Endothelial cell of umbilical vein (primary cell): ENCODE measurements around the gene PPP4R1. TPM values are rescaled to one million over a fixed set of nuclear protein-coding genes. Genes with fewer than 3 reads are reported as not detected.

Experiments
- BruUV-seq: library from RNA; stranded (reverse); fragments of 400-500 nt; replicated peaks from 2 replicates; lab custom pipeline; 2021; lab: Mats Ljungman, UMichigan
- CTCF ChIA-PET: fragments of 300-600, 350-600 bp; sonication (Branson Sonifier 250); formaldehyde crosslinking; loops from one replicate; lab custom pipeline; 2021; ENCODE audit warnings: antibody characterized with exemption, inconsistent platforms; lab: Charles Lee
- POLR2A ChIA-PET: fragments of 300-600, 350-600 bp; sonication (Branson Sonifier 250); formaldehyde crosslinking; loops from one replicate; lab custom pipeline; 2021; ENCODE audit warnings: antibody characterized with exemption, inconsistent platforms; lab: Charles Lee
- DNase-seq: peaks from one replicate; pipeline ENCODE4 v3.0.0-alpha.2; 2011; ENCODE audit warnings: low read depth, low spot score
- FAIRE-seq: peaks from 2 replicates; lab custom pipeline; 2011; peaks lifted over from hg19 to GRCh38; lab: Jason Lieb, UNC
- H2AFZ ChIP-seq: 2 replicates; pipeline ENCODE4 v1.6.0; 2012; ENCODE audit warnings: low read depth, low read length, control low read depth, inconsistent platforms
- H3K27ac ChIP-seq: 2 replicates; pipeline ENCODE4 v1.5.1; 2011; ENCODE audit warnings: low read depth, mild to moderate bottlenecking, control low read depth, low read length, moderate library complexity; ENCODE audit not compliant: insufficient read depth
- H3K27me3 ChIP-seq, 2 experiments: 2 replicates each; pipeline versions ENCODE4 v1.6.0 to v1.6.1; 2011; ENCODE audit warnings: low read length in 2 of 2, mixed read lengths in 1 of 2; ENCODE audit not compliant: control insufficient read depth in 2 of 2, insufficient read depth in 2 of 2
- H3K36me3 ChIP-seq, 2 experiments: 2 replicates in 1 of 2; 3 replicates in 1 of 2; pipeline ENCODE4 v1.5.1; 2011; ENCODE audit warnings: low read length in 2 of 2, mild to moderate bottlenecking in 1 of 2, moderate library complexity in 1 of 2; ENCODE audit not compliant: control insufficient read depth in 2 of 2, insufficient read depth in 2 of 2; ENCODE audit errors: extremely low read depth in 1 of 2
- H3K4me1 ChIP-seq: 3 replicates; pipeline ENCODE4 v1.5.1; 2011; ENCODE audit warnings: mild to moderate bottlenecking, low read length; ENCODE audit not compliant: control insufficient read depth, insufficient read depth; ENCODE audit errors: extremely low read depth
- H3K4me2 ChIP-seq: 2 replicates; pipeline ENCODE4 v1.6.1; 2011; ENCODE audit warnings: low read length, control low read depth, mixed read lengths; ENCODE audit not compliant: insufficient read depth
- H3K4me3 ChIP-seq, 3 experiments: fragments of 200-600 bp in 1 of 3; sonication (generic), shearing (Covaris generic) in 1 of 3; replicated peaks in 1 of 3; 2 replicates each; pipeline ENCODE4 v1.5.1; 2011 to 2016; ENCODE audit warnings: control low read depth in 3 of 3, low read length in 3 of 3, mild to moderate bottlenecking in 2 of 3, inconsistent platforms in 1 of 3, low read depth in 1 of 3, moderate library complexity in 1 of 3; ENCODE audit not compliant: insufficient read depth in 1 of 3
- H3K79me2 ChIP-seq: 2 replicates; pipeline ENCODE4 v1.6.0; 2012; ENCODE audit warnings: low read length, inconsistent platforms; ENCODE audit not compliant: control insufficient read depth, insufficient read depth
- H3K9ac ChIP-seq: replicated peaks from 2 replicates; pipeline ENCODE3; 2011; ENCODE audit warnings: low read length, control low read depth; ENCODE audit not compliant: insufficient read depth; ENCODE audit errors: extremely low read depth
- H3K9me1 ChIP-seq: replicated peaks from 3 replicates; pipeline ENCODE4 v1.6.0; 2011; ENCODE audit warnings: mild to moderate bottlenecking, low read length; ENCODE audit not compliant: control insufficient read depth, insufficient read depth; ENCODE audit errors: extremely low read depth
- H3K9me3 ChIP-seq: replicated peaks from 2 replicates; pipeline ENCODE4 v1.5.1; 2012; ENCODE audit warnings: low read length, inconsistent platforms; ENCODE audit not compliant: control insufficient read depth, insufficient read depth
- H4K20me1 ChIP-seq: replicated peaks from 2 replicates; pipeline ENCODE3; 2011; ENCODE audit warnings: mild to moderate bottlenecking, low read length; ENCODE audit not compliant: control insufficient read depth, insufficient read depth; ENCODE audit errors: extremely low read depth
- CTCF ChIP-seq, 2 donors: IDR thresholded peaks; 1 replicate in 1 of 2; 2 replicates in 1 of 2; pipeline ENCODE4 v1.5.1; 2011; ENCODE audit warnings: low read length in 2 of 2, mild to moderate bottlenecking in 2 of 2, moderate library complexity in 2 of 2, control low read depth in 1 of 2, inconsistent platforms in 1 of 2, low read depth in 1 of 2; ENCODE audit not compliant: insufficient read depth in 1 of 2; ENCODE audit errors: extremely low read depth in 1 of 2
- EZH2 ChIP-seq: IDR thresholded peaks from 2 replicates; pipeline ENCODE4 v1.6.1; 2012; ENCODE audit warnings: borderline replicate concordance, low read depth, mild to moderate bottlenecking, moderate library complexity, low read length, inconsistent platforms; ENCODE audit not compliant: severe bottlenecking
- FOS ChIP-seq: IDR thresholded peaks from 2 replicates; pipeline ENCODE4 v1.6.1; 2011; ENCODE audit warnings: mild to moderate bottlenecking, low read length, moderate library complexity, borderline replicate concordance; ENCODE audit not compliant: insufficient read depth
- GATA2 ChIP-seq: IDR thresholded peaks from 2 replicates; pipeline ENCODE4 v1.7.0; 2011; ENCODE audit warnings: low read depth, mild to moderate bottlenecking, moderate library complexity, mixed read lengths, low read length; ENCODE audit not compliant: insufficient read length, insufficient read depth
- JUN ChIP-seq: IDR thresholded peaks from 2 replicates; pipeline ENCODE4 v1.6.1; 2011; ENCODE audit warnings: borderline replicate concordance, low read depth; ENCODE audit not compliant: insufficient read length, insufficient read depth
- MAX ChIP-seq: IDR thresholded peaks from 2 replicates; pipeline ENCODE4 v1.6.1; 2011; ENCODE audit not compliant: insufficient read depth, insufficient read length
- MYC ChIP-seq: IDR thresholded peaks from one replicate; pipeline ENCODE4 v1.6.1; 2011; ENCODE audit warnings: mild to moderate bottlenecking, low read depth, low read length
- POLR2A ChIP-seq: IDR thresholded peaks from 2 replicates; pipeline ENCODE4 v1.6.1; 2012; ENCODE audit warnings: low read depth, mild to moderate bottlenecking, control low read depth, low read length
- POLR2AphosphoS5 ChIP-seq: IDR thresholded peaks from 2 replicates; pipeline ENCODE4 v1.6.1; 2012; ENCODE audit warnings: low read depth, mild to moderate bottlenecking, control low read depth, low read length, moderate library complexity; ENCODE audit not compliant: insufficient read depth
- dilution Hi-C: fragments of 300-500 bp; cut with MboI; formaldehyde crosslinking; loops from one replicate; pipeline ENCODE4 v1.15.0; 2019; ENCODE audit warnings: low sequenced_read_pairs; ENCODE audit not compliant: extremely low pct_ligation_motif_present
- intact Hi-C: fragments of 100-400 bp; cut with micrococcal nuclease; formaldehyde crosslinking; loops from one replicate; pipeline ENCODE4 v1.10.0; 2022
- polyA plus RNA-seq, 4 experiments: library from polyadenylated mRNA; depleted of rRNA in 3 of 4; stranded (reverse) in 3 of 4; unstranded in 1 of 4; fragments of >200 nt; gene quantifications; 2 replicates each; pipeline versions ENCODE4 v1.2.1 to v1.2.3, GENCODE V29; 2011 to 2012; ENCODE audit warnings: missing spikeins in 1 of 4
- total RNA-seq: library from RNA; stranded (reverse); gene quantifications from 2 replicates; pipeline ENCODE4 v1.2.3, GENCODE V29; 2021

The PPP4R1 gene
- total and polyA plus RNA-seq, 2 donors (not counting 3 experiments of a cell fraction or from before 2014, with no cell fraction given): 138 to 152 TPM

GRCh38 chr18:9606039-9606438 lies 8.3 kb downstream of the PPP4R1 start:
- H3K79me2 ChIP-seq: peaks cover 97% of the 10 kb centered on the region
- H3K4me2 ChIP-seq: no peak overlapping the region
- peaks cover 3 to 5% of the 10 kb centered on the region in 2 experiments for H3K36me3 ChIP-seq
- no peaks in the 10 kb centered on the region for H3K9me3 ChIP-seq
- DNase-seq: no peak
- ChIA-PET POLR2A (no interaction called here), CTCF (no interaction called here)
- dilution Hi-C loops: no loop called here
- no peak for TF ChIP-seq CTCF (IDR thresholded peaks at IDR 0.05; ENCODE audit: extremely low read depth in 1 of 2, insufficient read depth in 1 of 2, low read depth in 1 of 2, low read length in 2 of 2)
- TF ChIP-seq MAX: no peak
- no peak for TF ChIP-seq GATA2
- no peak for TF ChIP-seq FOS
- no peak for TF ChIP-seq POLR2A
- no peak for TF ChIP-seq EZH2
- TF ChIP-seq MYC: no peak
- TF ChIP-seq POLR2AphosphoS5: no peak
- TF ChIP-seq JUN: no peak
- H2AFZ ChIP-seq: no peak overlapping the region
- no peak overlapping the region for H3K9ac ChIP-seq
- BruUV-seq: no TSS peak
- FAIRE-seq: no peak
- H3K4me3 ChIP-seq: no peak overlapping the region
- intact Hi-C loops: no loop called here
- no peaks in the 10 kb centered on the region for H3K27me3 ChIP-seq
- peaks cover 17% of the 10 kb centered on the region for H3K4me1 ChIP-seq
- no peaks in the 10 kb centered on the region for H3K9me1 ChIP-seq
- H3K27ac ChIP-seq: no peak overlapping the region
- peaks cover 18% of the 10 kb centered on the region for H4K20me1 ChIP-seq
